Peyer's patch (tissue), 4 donors: ENCODE results near the gene NPHP1.

Experiments used
- CTCF ChIP-seq, 6 experiments: fragments of 450-650 bp in 4 of 6; fragments of 200-600 bp in 2 of 6; sonication (generic) in 1 of 6; IDR thresholded peaks; one replicate each; pipeline ENCODE4 v1.5.1; 2017 to 2019; ENCODE audit warnings: antibody characterized with exemption in 6 of 6, mild to moderate bottlenecking in 3 of 6, moderate library complexity in 1 of 6
- POLR2A ChIP-seq, 2 donors: fragments of 450-650 bp; IDR thresholded peaks; one replicate each; pipeline ENCODE4 v1.5.1; 2017; ENCODE audit warnings: antibody characterized with exemption in 2 of 2, mild to moderate bottlenecking in 2 of 2, moderate library complexity in 2 of 2

GRCh38 chr2:110120171-110121051 is 84.4 kb downstream of the NPHP1 start:
- TF ChIP-seq CTCF (IDR thresholded peaks at IDR 0.05) (no peak), POLR2A (IDR thresholded peaks at IDR 0.05) (no peak)
